Esophagus muscularis mucosa (tissue), 3 donors: Measurements from ENCODE around the gene PLA1A.
"Not testable (repeated sequence)": the region's sequence is repeated elsewhere in the genome, so short reads cannot be mapped to it uniquely, and the experiment has no call there.

Source experiments
- CTCF ChIP-seq, 3 experiments: fragments of 200-600 bp in 2 of 3; fragments of 450-650 bp in 1 of 3; sonication (generic) in 2 of 3; IDR thresholded peaks; one replicate each; pipeline ENCODE4 v1.5.1; 2017 to 2019; ENCODE audit warnings: antibody characterized with exemption in 3 of 3, mild to moderate bottlenecking in 2 of 3, moderate library complexity in 1 of 3
- POLR2A ChIP-seq: fragments of 450-650 bp; IDR thresholded peaks from one replicate; pipeline ENCODE4 v1.6.1; 2017; ENCODE audit warnings: antibody characterized with exemption, moderate library complexity, mild to moderate bottlenecking, low read depth
- POLR2AphosphoS5 ChIP-seq, 2 donors: sonication (generic); formaldehyde crosslinking; IDR thresholded peaks; one replicate each; pipeline ENCODE4 v1.6.1; 2017; ENCODE audit warnings: antibody characterized with exemption in 2 of 2

GRCh38 chr3:119563334-119563733 lies 34.4 kb upstream of the PLA1A start:
- TF ChIP-seq CTCF (IDR thresholded peaks at IDR 0.05); POLR2AphosphoS5 (IDR thresholded peaks at IDR 0.05); POLR2A: not testable (repeated sequence)
